Psoas muscle (tissue), 8 donors: Measurements from ENCODE around the gene SLC26A9. TPM values are rescaled to one million over a fixed set of nuclear protein-coding genes. Genes with fewer than 3 reads are reported as not detected.

Experiments used
- ATAC-seq, 4 donors: fragments of 200-7000 bp; cut with Tn5 transposase; one replicate each; pipeline ENCODE4 v1.9.1; 2020; ENCODE audit warnings: moderate library complexity in 3 of 4, mild to moderate bottlenecking in 2 of 4
- DNase-seq, 2 donors: peaks; one replicate each; pipeline ENCODE4 v3.0.0-alpha.2; 2020
- H3K27ac ChIP-seq: fragments of 200-600 bp; one replicate; pipeline ENCODE4 v1.8.0; 2022
- H3K27me3 ChIP-seq, 3 donors: fragments of 200-600 bp in 1 of 3; one replicate each; pipeline versions ENCODE4 v1.6.1 to v1.8.0; 2013 to 2022; ENCODE audit warnings: low read length in 2 of 3, mild to moderate bottlenecking in 2 of 3, moderate library complexity in 1 of 3; ENCODE audit not compliant: insufficient read depth in 3 of 3
- H3K36me3 ChIP-seq, 2 donors: fragments of 200-600 bp in 1 of 2; one replicate each; pipeline versions ENCODE4 v1.6.1 to v1.8.0; 2013 to 2022; ENCODE audit warnings: low read depth in 1 of 2, mild to moderate bottlenecking in 1 of 2, moderate library complexity in 1 of 2; ENCODE audit not compliant: insufficient read depth in 1 of 2
- H3K4me1 ChIP-seq: fragments of 200-600 bp; one replicate; pipeline ENCODE4 v1.8.0; 2022
- H3K4me3 ChIP-seq: fragments of 200-600 bp; one replicate; pipeline ENCODE4 v1.8.0; 2022; ENCODE audit warnings: mild to moderate bottlenecking
- H3K9me3 ChIP-seq: fragments of 200-600 bp; one replicate; pipeline ENCODE4 v1.8.0; 2022
- CTCF ChIP-seq: fragments of 200-600 bp; IDR thresholded peaks from one replicate; pipeline ENCODE4 v1.8.0; 2022; ENCODE audit warnings: antibody characterized with exemption
- WGBS, 3 donors: extraction: QIAGEN DNeasy Blood & Tissue Kit; methylation state at CpG; one replicate each; pipeline versions ENCODE4 v1.1.6 to v1.1.7; 2013; 5-methylcytosine and 5-hydroxymethylcytosine counted together
- intact Hi-C, 2 donors: fragments of 100-400 bp; cut with DNase I; formaldehyde crosslinking; loops; one replicate each; pipeline versions ENCODE4 v1.11.0 to v1.14.2; 2022
- polyA plus RNA-seq, 3 donors: library from polyadenylated mRNA; stranded (reverse); fragments of 200-250 nt; gene quantifications; one replicate each; pipeline ENCODE4 v1.2.3, GENCODE V29; 2013
- total RNA-seq, 4 donors: library from RNA; stranded (reverse); fragmentation: NEBNext Ultra II Directional in 2 of 4; extraction: Animal tissue kit (Norgen Biotek cat#: 25700) in 2 of 4; gene quantifications; one replicate each; pipeline versions ENCODE4 v1.2.1 to v1.2.4, GENCODE V29; 2021 to 2023
- donor health status: healthy with polysubstance abuse.
- donor health status: DM: no; HTN: no; CAD: no; lungs with moderate emphysema.
- donor health status: Bipolar disorder and iron deficiency.
- donor health status: healthy.
- donor health status: DM: yes; HTN: yes; CAD: no.
- donor health status: DM: no; HTN: no; CAD: no.
- donor health status: DM: no; HTN: no; CAD: no.
- donor health status: DM: yes; HTN: yes; CAD: no.

Gene SLC26A9
- total and polyA plus RNA-seq, 7 donors, result 0.15 to 5.5 (median 0.42) TPM

GRCh38 chr1:205954819-205955404 lies 11.7 kb upstream of the SLC26A9 start:
- 86 to 90% (median 86%) methylated on average over 11 of the region's 11 CpGs for WGBS, 3 donors
- peaks cover 22% of the 10 kb centered on the region for H3K4me1 ChIP-seq
- no peaks in the 10 kb centered on the region for H3K36me3 ChIP-seq
- H3K27ac ChIP-seq, result no peak overlapping the region
- H3K4me3 ChIP-seq, result no peak overlapping the region
- ATAC-seq (no peak), DNase-seq (no peak)
- no peak for TF ChIP-seq CTCF
- no peaks in the 10 kb centered on the region for H3K9me3 ChIP-seq
- H3K27me3 ChIP-seq, result no peaks in the 10 kb centered on the region
- intact Hi-C loops, result no loop called here

GRCh38 chr1:205951746-205952145 lies 8.5 kb upstream of the SLC26A9 start:
- Histone ChIP-seq H3K9me3 (no peaks in the 10 kb centered on the region), H3K4me3 (no peak overlapping the region), H3K4me1 (peaks cover 32% of the 10 kb centered on the region), H3K27me3 (no peaks in the 10 kb centered on the region), H3K27ac (no peak overlapping the region), H3K36me3 (no peaks in the 10 kb centered on the region)
- DNase-seq (no peak), ATAC-seq (no peak)
- intact Hi-C loops, result no loop called here
- WGBS, 3 donors, result 60 to 86% (median 80%) methylated on average over 1 of the region's 1 CpG
- no peak for TF ChIP-seq CTCF

GRCh38 chr1:205950826-205951549 lies 7.7 kb upstream of the SLC26A9 start:
- intact Hi-C loops, result no loop called here
- H3K27ac ChIP-seq, result no peak overlapping the region
- TF ChIP-seq CTCF, result no peak
- DNase-seq, result peak in 1 of 2 donors; percentile 26
- H3K9me3 ChIP-seq, result no peaks in the 10 kb centered on the region
- peaks cover 32% of the 10 kb centered on the region for H3K4me1 ChIP-seq
- H3K36me3 ChIP-seq, result no peaks in the 10 kb centered on the region
- no peaks in the 10 kb centered on the region for H3K27me3 ChIP-seq
- no peak overlapping the region for H3K4me3 ChIP-seq
- WGBS, 3 donors, result 71 to 88% (median 78%) methylated on average over 7 of the region's 7 CpGs
- ATAC-seq, result peak in 3 of 4 donors; percentile 32 to 64 (median 63)

GRCh38 chr1:205950280-205950679 lies 7.0 kb upstream of the SLC26A9 start:
- Histone ChIP-seq H3K4me1 (peaks cover 32% of the 10 kb centered on the region), H3K27ac (peak overlapping the region; percentile 46), H3K27me3 (no peaks in the 10 kb centered on the region), H3K4me3 (no peak overlapping the region), H3K36me3 (no peaks in the 10 kb centered on the region), H3K9me3 (no peaks in the 10 kb centered on the region)
- ATAC-seq (peak; percentile 68 to 91 (median 84)), DNase-seq (peak; percentile 62 to 92)
- intact Hi-C loops, result no loop called here
- no peak for TF ChIP-seq CTCF
- WGBS, 3 donors, result 25 to 70% (median 37%) methylated on average over 8 of the region's 8 CpGs
